Pancreas (tissue), 10 donors: ENCODE results near the gene EXOC4. TPM values are rescaled to one million over a fixed set of nuclear protein-coding genes. Genes with fewer than 3 reads are reported as not detected.
"Not testable (repeated sequence)": the region's sequence is repeated elsewhere in the genome, so short reads cannot be mapped to it uniquely, and the experiment has no call there.

Experiments used
- ATAC-seq, 4 donors: fragments of 200-7000 bp; cut with Tn5 transposase; one replicate each; pipeline versions ENCODE4 v1.8.0 to v1.9.1; 2020; ENCODE audit warnings: mild to moderate bottlenecking in 4 of 4, moderate library complexity in 4 of 4
- DNase-seq, 6 donors: peaks; one replicate each; pipeline ENCODE4 v3.0.0-alpha.2; 2020
- FAIRE-seq: peaks from 2 replicates; lab custom pipeline; 2012; peaks lifted over from hg19 to GRCh38; lab: Jason Lieb, UNC
- H3K27ac ChIP-seq, 4 donors: fragments of 200-600 bp; sonication (generic); 1 replicate in 3 of 4; 2 replicates in 1 of 4; pipeline versions ENCODE4 v1.5.0 to v1.8.0; 2020
- H3K27me3 ChIP-seq, 4 donors: fragments of 200-600 bp; one replicate each; pipeline ENCODE4 v1.8.0; 2021
- H3K36me3 ChIP-seq, 3 donors: fragments of 200-600 bp; sonication (generic) in 1 of 3; one replicate each; pipeline versions ENCODE4 v1.5.0 to v1.8.0; 2020 to 2021
- H3K4me1 ChIP-seq, 3 donors: fragments of 200-600 bp; one replicate each; pipeline ENCODE4 v1.8.0; 2021
- H3K4me3 ChIP-seq, 4 donors: fragments of 200-600 bp; sonication (generic) in 2 of 4; one replicate each; pipeline versions ENCODE4 v1.5.0 to v1.8.0; 2020 to 2021
- H3K9me3 ChIP-seq, 4 donors: fragments of 200-600 bp; one replicate each; pipeline ENCODE4 v1.8.0; 2021
- CTCF ChIP-seq, 4 donors: fragments of 200-600 bp; sonication (generic) in 3 of 4; IDR thresholded peaks; one replicate each; pipeline versions ENCODE4 v1.5.0 to v1.8.0; 2021; ENCODE audit warnings: antibody characterized with exemption in 4 of 4
- WGBS, 2 donors: extraction: QIAGEN DNeasy Blood & Tissue Kit; methylation state at CpG; one replicate each; pipeline ENCODE4 v1.1.7; 2013; 5-methylcytosine and 5-hydroxymethylcytosine counted together
- intact Hi-C, 3 donors: fragments of 100-400 bp; cut with DNase I; formaldehyde crosslinking; loops; one replicate each; pipeline versions ENCODE4 v1.11.1 to v1.14.2; 2022
- polyA plus RNA-seq, 2 donors: library from polyadenylated mRNA; stranded (reverse); fragments of 200-250 nt; gene quantifications; one replicate each; pipeline ENCODE4 v1.2.3, GENCODE V29; 2013
- total RNA-seq, 6 donors: library from RNA; stranded (reverse); fragmentation: NEBNext Ultra II Directional in 4 of 6; extraction: Animal tissue kit (Norgen Biotek cat#: 25700) in 4 of 6; gene quantifications; one replicate each; pipeline versions ENCODE4 v1.2.1 to v1.2.4, GENCODE V29; 2021 to 2023
- donor health status: healthy with polysubstance abuse.
- donor health status: DM: no; HTN: no; CAD: no; lungs with moderate emphysema.
- donor health status: DM: no; HTN: no; CAD: no.
- donor health status: control.
- donor health status: control.
- donor health status: Bipolar disorder and iron deficiency.
- donor health status: DM: yes; HTN: yes; CAD: no.
- donor health status: DM: no; HTN: no; CAD: no.
- donor health status: DM: no; HTN: no; CAD: no.
- donor health status: DM: yes; HTN: yes; CAD: no.

Gene EXOC4
- total and polyA plus RNA-seq, 8 donors = 13.4 to 81.2 (median 53.8) TPM

- ATAC-seq (no peak), DNase-seq (no peak), FAIRE-seq (no peak)
- Histone ChIP-seq H3K4me1 (peaks cover 0 to 4% (median 0%) of the 10 kb centered on the region in 3 donors), H3K9me3 (no peaks in the 10 kb centered on the region), H3K27ac (no peak overlapping the region), H3K4me3 (no peak overlapping the region), H3K27me3 (no peaks in the 10 kb centered on the region), H3K36me3 (no peaks in the 10 kb centered on the region)
- WGBS, 2 donors = 94 to 96% methylated on average over 3 of the region's 3 CpGs
- no peak for TF ChIP-seq CTCF (IDR thresholded peaks at IDR 0.05)
- intact Hi-C loops = no loop called here
Observed at GRCh38 chr7:133773601-133774000, 520.7 kb downstream of the EXOC4 start.

GRCh38 chr7:133775201-133775600 is 522.3 kb downstream of the EXOC4 start:
- DNase-seq (no peak), ATAC-seq (no peak), FAIRE-seq (no peak)
- no peaks in the 10 kb centered on the region for H3K4me1 ChIP-seq
- no peaks in the 10 kb centered on the region for H3K27me3 ChIP-seq
- 68 to 71% methylated on average over 4 of the region's 4 CpGs for WGBS, 2 donors
- intact Hi-C loops = no loop called here
- H3K36me3 ChIP-seq = no peaks in the 10 kb centered on the region
- no peak overlapping the region for H3K4me3 ChIP-seq
- H3K27ac ChIP-seq = no peak overlapping the region
- H3K9me3 ChIP-seq = no peaks in the 10 kb centered on the region
- no peak for TF ChIP-seq CTCF (IDR thresholded peaks at IDR 0.05)

GRCh38 chr7:133776266-133776665 is 523.4 kb downstream of the EXOC4 start:
- ATAC-seq (no peak), DNase-seq (no peak), FAIRE-seq (no peak)
- Histone ChIP-seq H3K4me1 (no peaks in the 10 kb centered on the region), H3K36me3 (no peaks in the 10 kb centered on the region), H3K27ac (no peak overlapping the region), H3K27me3 (no peaks in the 10 kb centered on the region), H3K4me3 (no peak overlapping the region), H3K9me3 (no peaks in the 10 kb centered on the region)
- intact Hi-C loops = no loop called here
- 94% methylated on average over 3 of the region's 3 CpGs for WGBS, 2 donors
- TF ChIP-seq CTCF (IDR thresholded peaks at IDR 0.05) = no peak

DNA sequence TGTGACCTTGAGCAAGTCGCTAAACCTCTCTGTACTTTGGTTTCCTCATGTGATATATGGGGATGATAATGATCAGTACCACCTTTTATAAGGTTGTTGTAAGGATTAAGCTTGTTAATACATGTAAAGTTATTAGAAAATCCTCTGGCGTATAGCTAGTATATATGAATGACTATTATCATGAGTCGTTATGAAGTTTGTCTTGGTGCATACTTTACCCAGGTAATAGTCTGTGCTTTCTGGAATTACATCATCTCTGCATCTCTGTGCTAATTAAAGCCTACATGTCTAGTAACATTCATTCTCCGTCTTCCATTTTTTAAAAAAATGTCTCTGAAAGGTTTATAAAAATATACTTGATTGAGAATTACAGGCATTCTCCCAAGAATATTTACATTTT is 524.8 kb downstream of the EXOC4 start:
- FAIRE-seq (no peak), ATAC-seq (no peak), DNase-seq (no peak)
- intact Hi-C loops = no loop called here
- Histone ChIP-seq H3K27ac (no peak overlapping the region), H3K4me3 (no peak overlapping the region), H3K27me3 (no peaks in the 10 kb centered on the region), H3K9me3 (no peaks in the 10 kb centered on the region), H3K4me1 (no peaks in the 10 kb centered on the region), H3K36me3 (no peaks in the 10 kb centered on the region)
- WGBS, 2 donors = 82 to 84% methylated on average over 4 of the region's 4 CpGs
- TF ChIP-seq CTCF (IDR thresholded peaks at IDR 0.05) = no peak

- WGBS, 2 donors = 97 to 99% methylated on average over 5 of the region's 5 CpGs
- ATAC-seq (no peak), DNase-seq (no peak), FAIRE-seq (no peak)
- Histone ChIP-seq H3K36me3 (no peaks in the 10 kb centered on the region), H3K4me3 (no peak overlapping the region), H3K27me3 (no peaks in the 10 kb centered on the region), H3K9me3 (no peaks in the 10 kb centered on the region), H3K27ac (no peak overlapping the region), H3K4me1 (no peaks in the 10 kb centered on the region)
- intact Hi-C loops = no loop called here
- no peak for TF ChIP-seq CTCF (IDR thresholded peaks at IDR 0.05)
Observed at GRCh38 chr7:133778472-133778871, 525.6 kb downstream of the EXOC4 start.

DNA sequence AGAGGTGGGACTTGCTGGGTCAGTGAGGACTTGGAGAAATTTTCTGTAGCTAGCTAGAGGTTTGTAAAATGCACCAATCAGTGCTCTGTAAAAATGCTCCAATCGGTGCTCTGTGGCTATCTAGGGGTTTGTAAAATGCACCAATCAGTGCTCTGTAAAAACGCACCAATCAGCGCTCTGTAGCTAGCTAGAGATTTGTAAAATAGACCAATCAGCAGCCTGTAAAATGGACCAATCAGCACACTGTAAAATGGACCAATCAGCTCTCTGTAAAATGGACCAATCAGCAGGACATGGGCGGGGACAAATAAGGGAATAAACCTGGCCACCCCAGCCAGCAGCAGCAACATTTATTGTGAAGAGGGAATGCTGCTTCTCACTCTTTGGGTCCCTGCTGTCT is 526.7 kb downstream of the EXOC4 start:
- H3K36me3 ChIP-seq, ATAC-seq, H3K27me3 ChIP-seq, H3K9me3 ChIP-seq, FAIRE-seq, intact Hi-C loops, H3K4me3 ChIP-seq, H3K27ac ChIP-seq, DNase-seq, H3K4me1 ChIP-seq: not testable (repeated sequence)
- WGBS, 2 donors = 97 to 98% methylated on average over 4 of the region's 4 CpGs
